Vagina (tissue), 2 donors: ENCODE data around the gene FADS3.

Source experiments
- POLR2A ChIP-seq, 2 donors: fragments of 450-650 bp; IDR thresholded peaks; one replicate each; pipeline ENCODE4 v1.6.1; 2017; ENCODE audit warnings: antibody characterized with exemption in 2 of 2, mild to moderate bottlenecking in 2 of 2, moderate library complexity in 2 of 2
- TF ChIP-seq, protein P1 (sequence below), 3 experiments: fragments of 450-650 bp in 2 of 3; fragments of 200-600 bp in 1 of 3; sonication (generic) in 1 of 3; IDR thresholded peaks; one replicate each; pipeline ENCODE4 v1.5.1; 2017 to 2019; ENCODE audit warnings: antibody characterized with exemption in 3 of 3, mild to moderate bottlenecking in 2 of 3, moderate library complexity in 2 of 3

DNA sequence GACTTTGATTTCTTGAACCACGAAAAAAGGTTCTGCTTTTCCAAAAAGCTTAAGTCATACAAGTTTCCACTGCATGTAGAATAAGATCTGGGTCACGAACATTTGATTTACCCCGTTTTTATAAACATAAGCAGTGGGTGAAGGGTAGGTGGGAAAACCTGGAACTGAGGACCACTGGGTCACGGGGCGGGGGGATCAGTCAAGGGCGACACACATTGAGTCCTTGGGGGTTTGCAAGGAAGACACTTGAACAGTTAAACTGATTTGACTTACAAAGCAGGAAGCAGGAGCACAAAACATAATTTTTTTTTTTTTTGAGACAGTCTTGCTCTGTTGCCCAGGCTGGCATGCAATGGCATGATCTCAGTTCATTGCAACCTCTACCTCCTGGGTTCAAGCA, 10.9 kb downstream of the FADS3 start:
- TF ChIP-seq, protein P1, sequence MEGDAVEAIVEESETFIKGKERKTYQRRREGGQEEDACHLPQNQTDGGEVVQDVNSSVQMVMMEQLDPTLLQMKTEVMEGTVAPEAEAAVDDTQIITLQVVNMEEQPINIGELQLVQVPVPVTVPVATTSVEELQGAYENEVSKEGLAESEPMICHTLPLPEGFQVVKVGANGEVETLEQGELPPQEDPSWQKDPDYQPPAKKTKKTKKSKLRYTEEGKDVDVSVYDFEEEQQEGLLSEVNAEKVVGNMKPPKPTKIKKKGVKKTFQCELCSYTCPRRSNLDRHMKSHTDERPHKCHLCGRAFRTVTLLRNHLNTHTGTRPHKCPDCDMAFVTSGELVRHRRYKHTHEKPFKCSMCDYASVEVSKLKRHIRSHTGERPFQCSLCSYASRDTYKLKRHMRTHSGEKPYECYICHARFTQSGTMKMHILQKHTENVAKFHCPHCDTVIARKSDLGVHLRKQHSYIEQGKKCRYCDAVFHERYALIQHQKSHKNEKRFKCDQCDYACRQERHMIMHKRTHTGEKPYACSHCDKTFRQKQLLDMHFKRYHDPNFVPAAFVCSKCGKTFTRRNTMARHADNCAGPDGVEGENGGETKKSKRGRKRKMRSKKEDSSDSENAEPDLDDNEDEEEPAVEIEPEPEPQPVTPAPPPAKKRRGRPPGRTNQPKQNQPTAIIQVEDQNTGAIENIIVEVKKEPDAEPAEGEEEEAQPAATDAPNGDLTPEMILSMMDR (IDR thresholded peaks at IDR 0.05): no peak
- no peak for TF ChIP-seq POLR2A (IDR thresholded peaks at IDR 0.05)
